ENCODE results near the gene AGPS.

AGPS gene

GRCh38 chr2:177592397-177592796, 199.8 kb downstream of the AGPS start:
- no peak for DNase-seq (ENCODE audit: low read depth)

- DNase-seq (ENCODE audit: low read depth): no peak
Measured at GRCh38 chr2:177592945-177593344, 200.4 kb downstream of the AGPS start.

GRCh38 chr2:177593402-177593801, 200.8 kb downstream of the AGPS start:
- DNase-seq (ENCODE audit: low read depth): no peak
